Measurements from ENCODE around the gene ARHGEF40. TPM values are rescaled to one million over a fixed set of nuclear protein-coding genes. Genes with fewer than 3 reads are reported as not detected.

The ARHGEF40 gene
- total RNA-seq, 1 donor from 2014 or later, result 1.4 TPM

GRCh38 chr14:21092273-21093011 is 22.3 kb downstream of the ARHGEF40 start:
- peaks cover 18% of the 10 kb centered on the region for H3K4me1 Mint-ChIP-seq
- peak; percentile 99 for ATAC-seq (ENCODE audit: low read depth)
- DNase-seq, result peak; percentile 94
- ChIA-PET CTCF (interaction anchor here (0.6 to 7.4 kb wide), 19 partner anchors 8 to 751 kb away, joined by 3 to 142 read pairs (median 3); partner anchors contain the start of genes ARHGEF40, SLC39A2 and TMEM253), POLR2A (interaction anchor here (0.7 to 1.9 kb wide), 5 partner anchors 12 to 78 kb away, joined by 3 to 16 read pairs (median 5); no protein-coding TSS in a partner anchor)
- H3K27ac Mint-ChIP-seq, result no peak overlapping the region
- intact Hi-C loops (cut with micrococcal nuclease), result loop anchor here (1.0 to 2.0 kb wide), 4 partner anchors 12 to 464 kb away; no protein-coding TSS in a partner anchor
- H3K4me3 Mint-ChIP-seq, result no peak overlapping the region
- no peaks in the 10 kb centered on the region for H3K27me3 Mint-ChIP-seq
- H3K9me3 Mint-ChIP-seq, result no peaks in the 10 kb centered on the region
- peak; percentile 98 for TF ChIP-seq CTCF (IDR thresholded peaks at IDR 0.05)
- H3K36me3 Mint-ChIP-seq (ENCODE audit: low read depth), result no peaks in the 10 kb centered on the region

GRCh38 chr14:21093018-21093417 is 22.9 kb downstream of the ARHGEF40 start:
- H3K27ac Mint-ChIP-seq, result no peak overlapping the region
- H3K36me3 Mint-ChIP-seq (ENCODE audit: low read depth), result no peaks in the 10 kb centered on the region
- POLR2A ChIA-PET, result interaction anchor here (1.2 to 1.9 kb wide), 3 partner anchors 11 to 78 kb away, joined by 5 to 16 read pairs (median 9); no protein-coding TSS in a partner anchor
- no peak for ATAC-seq (ENCODE audit: low read depth)
- no peaks in the 10 kb centered on the region for H3K27me3 Mint-ChIP-seq
- CTCF ChIA-PET, result interaction anchor here (0.7 to 7.4 kb wide), 14 partner anchors 8 to 122 kb away, joined by 3 to 142 read pairs (median 6); partner anchors contain the start of genes ARHGEF40, SLC39A2 and TMEM253
- intact Hi-C loops (cut with micrococcal nuclease), result loop anchor here (2.0 kb wide), 1 partner anchor 464 kb away; no protein-coding TSS in a partner anchor
- DNase-seq, result no peak
- TF ChIP-seq CTCF (IDR thresholded peaks at IDR 0.05), result no peak
- H3K4me1 Mint-ChIP-seq, result peaks cover 13% of the 10 kb centered on the region
- H3K9me3 Mint-ChIP-seq, result no peaks in the 10 kb centered on the region
- no peak overlapping the region for H3K4me3 Mint-ChIP-seq

DNA sequence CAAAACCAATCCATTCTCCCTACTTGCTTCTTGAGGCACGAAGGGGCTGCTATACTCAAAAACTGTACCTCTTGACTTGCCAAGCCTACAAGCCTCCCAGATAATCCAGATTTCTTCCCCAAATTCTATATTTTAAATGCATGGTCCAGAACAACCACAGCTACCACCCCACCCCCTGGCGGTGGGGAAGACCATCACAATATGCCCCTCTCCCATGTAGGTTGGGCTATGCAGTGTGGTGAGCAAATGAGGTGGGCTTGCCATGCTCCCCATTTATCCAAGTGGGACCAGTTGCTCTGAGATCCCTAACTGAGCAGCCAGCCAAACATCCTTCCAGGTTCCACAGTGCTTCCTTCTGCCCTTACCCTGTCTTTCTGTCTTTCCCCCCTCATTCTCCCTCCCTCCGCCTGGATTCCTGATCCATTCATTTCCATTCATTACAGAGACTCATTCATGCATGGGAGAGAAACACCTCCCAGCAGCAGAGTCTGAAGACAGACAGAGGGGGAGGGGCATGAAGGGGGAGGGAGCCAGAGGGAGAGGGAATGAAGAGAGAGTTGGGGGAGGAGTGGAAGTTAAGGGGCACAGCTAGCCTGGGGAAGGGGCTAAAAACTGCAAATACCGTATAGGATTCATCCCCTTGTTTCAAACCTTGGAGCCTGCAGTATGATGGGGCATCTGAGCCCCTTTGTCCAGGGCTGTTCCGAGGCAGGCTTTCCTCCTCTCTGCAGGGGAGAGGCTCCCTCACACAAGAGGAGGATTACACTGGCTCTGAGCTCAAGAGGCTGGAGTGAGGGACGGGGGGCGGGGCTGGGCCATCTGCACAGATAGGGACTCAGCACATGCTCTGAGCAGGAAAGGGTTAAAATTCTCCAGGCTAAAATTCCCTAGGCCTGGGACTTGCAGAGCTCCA is 23.9 kb downstream of the ARHGEF40 start:
- no peak overlapping the region for H3K27ac Mint-ChIP-seq
- intact Hi-C loops (cut with micrococcal nuclease), result loop anchor here (2.0 kb wide), 1 partner anchor 463 kb away; no protein-coding TSS in a partner anchor

DNA sequence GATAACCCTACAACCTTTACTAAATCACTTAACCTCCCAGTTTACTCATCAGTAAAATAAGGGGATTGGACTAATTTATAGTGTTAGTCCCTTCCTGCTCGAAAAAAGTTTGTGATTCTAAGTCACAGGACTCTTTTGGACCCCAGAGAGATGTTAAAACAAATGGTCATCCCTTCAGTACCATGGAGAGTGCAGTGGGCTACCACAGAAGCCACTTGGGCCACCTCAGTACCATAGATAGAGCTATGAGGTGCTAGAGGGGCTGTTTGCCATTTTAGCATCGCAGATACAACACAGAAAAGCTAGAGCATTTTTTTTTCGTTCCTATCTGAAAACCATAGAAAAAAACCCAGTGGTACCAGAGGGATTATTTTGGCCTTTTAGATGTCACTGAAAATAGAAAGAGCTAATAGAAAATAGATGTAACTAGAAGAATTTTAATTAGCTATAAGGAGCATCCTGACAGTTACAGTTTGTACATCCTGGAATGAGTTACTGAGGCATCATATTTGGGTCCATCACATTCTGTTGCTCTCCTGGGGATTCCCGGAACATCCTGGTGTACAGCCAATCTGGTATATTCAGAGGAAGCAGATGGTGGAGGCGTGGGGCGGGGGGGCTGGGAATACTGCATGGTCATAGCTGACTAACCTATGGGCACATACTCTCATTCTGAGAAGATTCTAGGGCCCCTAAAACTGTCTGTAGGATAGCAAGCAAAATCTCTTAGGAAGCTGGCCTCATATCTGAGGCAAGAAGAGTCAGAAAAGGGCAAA is 25.5 kb downstream of the ARHGEF40 start:
- DNase-seq (no peak), ATAC-seq (ENCODE audit: low read depth) (no peak)
- Mint-ChIP-seq H3K27me3 (peaks cover 8% of the 10 kb centered on the region), H3K9me3 (no peaks in the 10 kb centered on the region), H3K36me3 (ENCODE audit: low read depth) (no peaks in the 10 kb centered on the region), H3K4me3 (peak overlapping the region; percentile 16), H3K27ac (no peak overlapping the region), H3K4me1 (peaks cover 20% of the 10 kb centered on the region)
- intact Hi-C loops (cut with micrococcal nuclease), result no loop called here
- no peak for TF ChIP-seq CTCF (IDR thresholded peaks at IDR 0.05)
- ChIA-PET CTCF (interaction anchor here (0.7 to 7.4 kb wide), 6 partner anchors 8 to 124 kb away, joined by 3 to 142 read pairs (median 6); no protein-coding TSS in a partner anchor), POLR2A (interaction anchor here (1.1 to 1.7 kb wide), 2 partner anchors 29 to 88 kb away, joined by 3 read pairs; no protein-coding TSS in a partner anchor)

More for the DNA sequence above, 23.9 kb downstream of the ARHGEF40 start:
- H3K36me3 Mint-ChIP-seq (ENCODE audit: low read depth), result no peaks in the 10 kb centered on the region
- no peak for DNase-seq
- CTCF ChIA-PET, result interaction anchor here (0.9 to 7.4 kb wide), 9 partner anchors 10 to 236 kb away, joined by 3 to 142 read pairs (median 30); partner anchors contain the start of gene ARHGEF40
- TF ChIP-seq CTCF (IDR thresholded peaks at IDR 0.05), result no peak
- H3K9me3 Mint-ChIP-seq, result no peaks in the 10 kb centered on the region
- H3K4me3 Mint-ChIP-seq, result no peak overlapping the region
- no peak for ATAC-seq (ENCODE audit: low read depth)
- peaks cover 16% of the 10 kb centered on the region for H3K4me1 Mint-ChIP-seq
- H3K27me3 Mint-ChIP-seq, result peaks cover 1% of the 10 kb centered on the region
- POLR2A ChIA-PET, result interaction anchor here (0.6 to 1.9 kb wide), 2 partner anchors 79 to 174 kb away, joined by 3 to 5 read pairs; no protein-coding TSS in a partner anchor
